Neural cell (in vitro differentiated cells): ENCODE results near the gene RAI1. TPM values are rescaled to one million over a fixed set of nuclear protein-coding genes. Genes with fewer than 3 reads are reported as not detected.

Experiments
- H2AFZ ChIP-seq: fragments of 200-600, 300-800 bp; sonication (generic), shearing (Covaris generic); 2 replicates; pipeline ENCODE4 v1.6.0; 2014; ENCODE audit warnings: low read depth, mild to moderate bottlenecking, antibody characterized with exemption, low read length, moderate library complexity
- H3F3A ChIP-seq: fragments of 200-600 bp; shearing (Covaris generic); 2 replicates; pipeline ENCODE4 v1.6.1; 2016; ENCODE audit warnings: mild to moderate bottlenecking, moderate library complexity, mixed read lengths, antibody characterized with exemption, low read length; ENCODE audit not compliant: insufficient read depth, poor library complexity, severe bottlenecking
- H3K27ac ChIP-seq: fragments of 200-600, 300-800 bp; sonication (generic), shearing (Covaris generic); 2 replicates; pipeline ENCODE4 v1.5.1; 2014; ENCODE audit warnings: mild to moderate bottlenecking, low read length, moderate library complexity
- H3K27me3 ChIP-seq: fragments of 300-800, 200-600 bp; sonication (generic), shearing (Covaris generic); 2 replicates; pipeline ENCODE4 v1.6.0; 2014; ENCODE audit warnings: mild to moderate bottlenecking, low read depth, low read length, moderate library complexity; ENCODE audit not compliant: insufficient read depth
- H3K36me3 ChIP-seq: fragments of 300-800, 200-600 bp; sonication (generic), shearing (Covaris generic); 2 replicates; pipeline ENCODE4 v1.5.1; 2014; ENCODE audit warnings: mild to moderate bottlenecking, antibody characterized with exemption, low read length, moderate library complexity; ENCODE audit not compliant: insufficient read depth
- H3K4me2 ChIP-seq: fragments of 300-800, 200-600 bp; sonication (generic), shearing (Covaris generic); 2 replicates; pipeline ENCODE4 v1.6.0; 2014; ENCODE audit warnings: mild to moderate bottlenecking, low read length
- H3K4me3 ChIP-seq: fragments of 300-800, 200-600 bp; sonication (generic), shearing (Covaris generic); 2 replicates; pipeline ENCODE4 v1.5.1; 2014; ENCODE audit warnings: mild to moderate bottlenecking, low read length, moderate library complexity
- H3K79me2 ChIP-seq: fragments of 200-600 bp; shearing (Covaris generic); replicated peaks from 2 replicates; pipeline ENCODE4 v1.6.0; 2014; ENCODE audit warnings: mild to moderate bottlenecking, low read length, moderate library complexity; ENCODE audit not compliant: insufficient read depth
- H3K9ac ChIP-seq: fragments of 300-800, 200-600 bp; sonication (generic), shearing (Covaris generic); 2 replicates; pipeline ENCODE4 v1.6.1; 2016; ENCODE audit warnings: mild to moderate bottlenecking, low read length, mixed read lengths
- H3K9me2 ChIP-seq: fragments of 200-600 bp; shearing (Covaris generic); 2 replicates; pipeline ENCODE4 v1.6.1; 2016; ENCODE audit warnings: mild to moderate bottlenecking, low read length, mixed read lengths; ENCODE audit not compliant: insufficient read depth
- H3K9me3 ChIP-seq: fragments of 200-600, 300-800 bp; sonication (generic), shearing (Covaris generic); 2 replicates; pipeline ENCODE4 v1.6.1; 2016; ENCODE audit warnings: mild to moderate bottlenecking, mixed run types, low read length, moderate library complexity, mixed read lengths
- H4K20me1 ChIP-seq: fragments of 200-600 bp; shearing (Covaris generic); 2 replicates; pipeline ENCODE4 v1.6.1; 2016; ENCODE audit warnings: mild to moderate bottlenecking, mixed run types; ENCODE audit not compliant: insufficient read depth
- EP300 ChIP-seq: fragments of 450-650 bp; conservative IDR thresholded peaks from 2 replicates; pipeline ENCODE4 v1.6.1; 2014; ENCODE audit warnings: antibody characterized with exemption, mild to moderate bottlenecking, moderate library complexity; ENCODE audit not compliant: poor library complexity, severe bottlenecking
- EZH2 ChIP-seq: fragments of 200-600, 300-800 bp; shearing (Covaris generic), sonication (generic); IDR thresholded peaks from 2 replicates; pipeline ENCODE4 v1.6.1; 2014; ENCODE audit warnings: antibody characterized with exemption, low read length, borderline replicate concordance, mild to moderate bottlenecking; ENCODE audit not compliant: insufficient read depth, poor library complexity, severe bottlenecking
- MXI1 ChIP-seq: fragments of 450-650 bp; conservative IDR thresholded peaks from 2 replicates; pipeline ENCODE4 v1.6.1; 2014; ENCODE audit warnings: antibody characterized with exemption, mild to moderate bottlenecking; ENCODE audit not compliant: poor library complexity, severe bottlenecking
- POLR2AphosphoS5 ChIP-seq: IDR thresholded peaks from 2 replicates; pipeline ENCODE4 v1.6.1; 2012
- SMC3 ChIP-seq: fragments of 450-650 bp; conservative IDR thresholded peaks from 2 replicates; pipeline ENCODE4 v1.6.1; 2014; ENCODE audit warnings: antibody characterized with exemption, mild to moderate bottlenecking, moderate library complexity; ENCODE audit not compliant: poor library complexity
- TAF1 ChIP-seq: IDR thresholded peaks from 2 replicates; pipeline ENCODE4 v1.6.1; 2012; ENCODE audit warnings: low read depth
- polyA plus RNA-seq: library from polyadenylated mRNA; depleted of rRNA; stranded (reverse); fragments of >200 nt; gene quantifications from 2 replicates; pipeline ENCODE4 v1.2.3, GENCODE V29; 2014
- TF ChIP-seq, protein P1 (sequence below): fragments of 450-650 bp; IDR thresholded peaks from 2 replicates; pipeline ENCODE4 v1.5.1; 2014; ENCODE audit warnings: antibody characterized with exemption, mild to moderate bottlenecking, moderate library complexity; ENCODE audit not compliant: poor library complexity, severe bottlenecking
- TF ChIP-seq, protein P2 (sequence below): IDR thresholded peaks from 2 replicates; pipeline ENCODE4 v1.6.1; 2012; ENCODE audit warnings: borderline replicate concordance

Gene RAI1
- polyA plus RNA-seq, 1 donor from 2014 or later, result 16.9 TPM

DNA sequence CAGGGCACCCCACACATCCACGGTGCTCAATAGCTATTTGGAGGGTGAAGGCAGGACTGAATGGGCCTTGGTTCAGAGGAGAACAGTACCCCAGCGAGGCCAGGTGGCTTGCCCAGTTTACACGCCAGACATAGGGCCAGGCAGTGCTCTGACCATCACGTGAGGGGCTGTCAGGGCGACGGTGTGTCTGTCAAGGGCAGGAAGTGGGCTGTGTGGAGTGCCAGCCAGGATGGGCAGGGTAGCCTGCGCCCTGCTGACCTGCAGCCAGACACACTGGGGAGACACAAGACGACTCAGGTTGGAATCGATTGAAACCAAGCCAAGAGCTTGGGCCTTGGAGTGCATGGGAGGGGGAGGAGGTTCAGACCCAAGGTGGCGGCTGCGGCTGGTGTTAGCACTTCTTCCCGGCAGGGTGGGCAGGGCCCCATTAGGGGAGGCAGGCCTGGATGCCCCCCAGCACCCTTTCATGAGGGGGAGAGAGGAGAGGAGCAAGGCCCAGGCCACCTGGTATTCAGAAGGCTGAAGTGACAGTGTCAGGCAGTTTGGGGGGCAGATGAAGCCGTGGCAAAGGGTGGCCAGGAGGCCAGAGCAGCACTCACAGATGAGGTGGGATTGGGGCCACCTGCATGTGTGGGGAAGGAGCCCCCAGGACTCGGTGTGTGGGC lies 87.3 kb downstream of the RAI1 start:
- no peaks in the 10 kb centered on the region for H3K9me2 ChIP-seq
- no peaks in the 10 kb centered on the region for H3K9me3 ChIP-seq
- H3K4me2 ChIP-seq, result no peak overlapping the region
- no peaks in the 10 kb centered on the region for H3K27me3 ChIP-seq
- no peak overlapping the region for H3K9ac ChIP-seq
- peaks cover 14% of the 10 kb centered on the region for H4K20me1 ChIP-seq
- H3K27ac ChIP-seq, result peak overlapping the region; percentile 73
- H2AFZ ChIP-seq, result no peak overlapping the region
- peaks cover 72% of the 10 kb centered on the region for H3K79me2 ChIP-seq
- no peak for TF ChIP-seq MXI1
- no peak for TF ChIP-seq SMC3
- TF ChIP-seq EP300, result no peak
- TF ChIP-seq, protein P1, sequence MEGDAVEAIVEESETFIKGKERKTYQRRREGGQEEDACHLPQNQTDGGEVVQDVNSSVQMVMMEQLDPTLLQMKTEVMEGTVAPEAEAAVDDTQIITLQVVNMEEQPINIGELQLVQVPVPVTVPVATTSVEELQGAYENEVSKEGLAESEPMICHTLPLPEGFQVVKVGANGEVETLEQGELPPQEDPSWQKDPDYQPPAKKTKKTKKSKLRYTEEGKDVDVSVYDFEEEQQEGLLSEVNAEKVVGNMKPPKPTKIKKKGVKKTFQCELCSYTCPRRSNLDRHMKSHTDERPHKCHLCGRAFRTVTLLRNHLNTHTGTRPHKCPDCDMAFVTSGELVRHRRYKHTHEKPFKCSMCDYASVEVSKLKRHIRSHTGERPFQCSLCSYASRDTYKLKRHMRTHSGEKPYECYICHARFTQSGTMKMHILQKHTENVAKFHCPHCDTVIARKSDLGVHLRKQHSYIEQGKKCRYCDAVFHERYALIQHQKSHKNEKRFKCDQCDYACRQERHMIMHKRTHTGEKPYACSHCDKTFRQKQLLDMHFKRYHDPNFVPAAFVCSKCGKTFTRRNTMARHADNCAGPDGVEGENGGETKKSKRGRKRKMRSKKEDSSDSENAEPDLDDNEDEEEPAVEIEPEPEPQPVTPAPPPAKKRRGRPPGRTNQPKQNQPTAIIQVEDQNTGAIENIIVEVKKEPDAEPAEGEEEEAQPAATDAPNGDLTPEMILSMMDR, result no peak
- TF ChIP-seq TAF1, result no peak
- no peak for TF ChIP-seq POLR2AphosphoS5
- no peak for TF ChIP-seq EZH2
- TF ChIP-seq, protein P2, sequence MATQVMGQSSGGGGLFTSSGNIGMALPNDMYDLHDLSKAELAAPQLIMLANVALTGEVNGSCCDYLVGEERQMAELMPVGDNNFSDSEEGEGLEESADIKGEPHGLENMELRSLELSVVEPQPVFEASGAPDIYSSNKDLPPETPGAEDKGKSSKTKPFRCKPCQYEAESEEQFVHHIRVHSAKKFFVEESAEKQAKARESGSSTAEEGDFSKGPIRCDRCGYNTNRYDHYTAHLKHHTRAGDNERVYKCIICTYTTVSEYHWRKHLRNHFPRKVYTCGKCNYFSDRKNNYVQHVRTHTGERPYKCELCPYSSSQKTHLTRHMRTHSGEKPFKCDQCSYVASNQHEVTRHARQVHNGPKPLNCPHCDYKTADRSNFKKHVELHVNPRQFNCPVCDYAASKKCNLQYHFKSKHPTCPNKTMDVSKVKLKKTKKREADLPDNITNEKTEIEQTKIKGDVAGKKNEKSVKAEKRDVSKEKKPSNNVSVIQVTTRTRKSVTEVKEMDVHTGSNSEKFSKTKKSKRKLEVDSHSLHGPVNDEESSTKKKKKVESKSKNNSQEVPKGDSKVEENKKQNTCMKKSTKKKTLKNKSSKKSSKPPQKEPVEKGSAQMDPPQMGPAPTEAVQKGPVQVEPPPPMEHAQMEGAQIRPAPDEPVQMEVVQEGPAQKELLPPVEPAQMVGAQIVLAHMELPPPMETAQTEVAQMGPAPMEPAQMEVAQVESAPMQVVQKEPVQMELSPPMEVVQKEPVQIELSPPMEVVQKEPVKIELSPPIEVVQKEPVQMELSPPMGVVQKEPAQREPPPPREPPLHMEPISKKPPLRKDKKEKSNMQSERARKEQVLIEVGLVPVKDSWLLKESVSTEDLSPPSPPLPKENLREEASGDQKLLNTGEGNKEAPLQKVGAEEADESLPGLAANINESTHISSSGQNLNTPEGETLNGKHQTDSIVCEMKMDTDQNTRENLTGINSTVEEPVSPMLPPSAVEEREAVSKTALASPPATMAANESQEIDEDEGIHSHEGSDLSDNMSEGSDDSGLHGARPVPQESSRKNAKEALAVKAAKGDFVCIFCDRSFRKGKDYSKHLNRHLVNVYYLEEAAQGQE, result no peak
- H3K4me3 ChIP-seq, result no peak overlapping the region
- peaks cover 9% of the 10 kb centered on the region for H3K36me3 ChIP-seq
- no peaks in the 10 kb centered on the region for H3F3A ChIP-seq

DNA sequence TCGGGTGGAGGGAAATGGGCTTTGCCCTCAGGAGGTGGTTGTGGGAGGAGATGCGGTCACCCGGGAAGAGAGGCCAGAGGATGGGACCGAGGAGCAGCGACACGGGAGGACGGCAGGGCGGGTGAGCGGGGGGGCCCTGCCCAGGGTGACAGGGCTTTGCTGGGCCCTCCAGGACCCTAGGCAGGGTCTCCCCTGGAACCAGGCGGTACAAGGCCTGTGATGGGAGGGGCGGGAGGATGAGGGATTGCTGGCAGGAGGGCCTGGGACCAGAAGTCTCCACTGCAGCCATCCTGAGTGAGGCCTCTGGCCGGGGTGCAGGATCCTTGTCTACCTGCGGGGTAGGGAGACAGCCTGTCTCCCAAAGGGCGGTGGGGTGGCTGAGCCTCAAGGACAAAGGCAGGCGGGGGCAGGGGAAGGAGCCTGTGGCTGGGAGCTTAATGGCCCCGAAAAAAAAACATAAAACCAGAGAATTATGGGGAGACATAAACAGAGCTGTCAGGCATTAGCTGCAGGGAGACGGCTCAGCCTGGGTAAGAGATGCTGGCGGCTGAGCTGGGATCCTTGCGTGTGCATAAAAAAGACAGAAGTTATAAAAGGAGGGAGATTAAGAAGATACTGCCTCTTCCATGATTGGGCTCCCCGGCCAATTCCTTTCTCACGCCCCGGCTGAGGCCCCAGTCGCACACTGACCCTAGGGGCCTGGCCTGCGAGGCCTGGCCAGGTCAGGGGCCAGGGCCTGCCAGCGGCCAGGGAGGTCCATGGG lies 88.8 kb downstream of the RAI1 start:
- H3K9ac ChIP-seq, result peak overlapping the region; percentile 56
- H3K36me3 ChIP-seq, result peaks cover 8% of the 10 kb centered on the region
- H4K20me1 ChIP-seq, result peaks cover 20% of the 10 kb centered on the region
- no peak for TF ChIP-seq EZH2
- TF ChIP-seq, protein P1, result peak; percentile 28
- no peaks in the 10 kb centered on the region for H3K27me3 ChIP-seq
- H3K79me2 ChIP-seq, result peaks cover 79% of the 10 kb centered on the region
- H3K4me3 ChIP-seq, result peak overlapping the region; percentile 28
- no peak overlapping the region for H2AFZ ChIP-seq
- H3K9me3 ChIP-seq, result no peaks in the 10 kb centered on the region
- no peaks in the 10 kb centered on the region for H3F3A ChIP-seq
- H3K9me2 ChIP-seq, result no peaks in the 10 kb centered on the region
- H3K4me2 ChIP-seq, result no peak overlapping the region
- peak overlapping the region; percentile 73 for H3K27ac ChIP-seq
